K562 (cell line): ENCODE measurements around the gene LARP7. TPM values are rescaled to one million over a fixed set of nuclear protein-coding genes. Genes with fewer than 3 reads are reported as not detected.
A peak's percentile ranks its signal among the peaks of the same experiment; 100 is the strongest.

Experiments used
- BMI1 ChIP-seq: fragments of 150-350 bp; IDR thresholded peaks from 2 replicates; pipeline ENCODE4 v1.6.1; 2014; ENCODE audit warnings: low read length
- CUX1 ChIP-seq: fragments of 200-800 bp; sonication (Bioruptor generic); IDR thresholded peaks from 2 replicates; pipeline ENCODE4 v1.6.1; 2016; ENCODE audit warnings: missing genetic modification characterization, missing compliant biosample characterization
- E2F8 ChIP-seq: fragments of 450-650 bp; IDR thresholded peaks from 2 replicates; pipeline ENCODE4 v1.7.1; 2018; ENCODE audit warnings: mild to moderate bottlenecking, low read depth; ENCODE audit not compliant: partially characterized antibody
- MTA2 ChIP-seq: fragments of 450-650 bp; IDR thresholded peaks from 2 replicates; pipeline ENCODE4 v1.6.1; 2016; ENCODE audit warnings: low read depth
- PHF21A ChIP-seq: fragments of 450-650 bp; IDR thresholded peaks from 2 replicates; pipeline ENCODE4 v1.6.1; 2017; ENCODE audit warnings: low read depth, borderline replicate concordance
- REST ChIP-seq, 2 experiments: fragments of 450-650 bp; formaldehyde crosslinking in 1 of 2; IDR thresholded peaks; 2 replicates each; pipeline versions ENCODE4 v1.4.0 to v1.6.1; 2014 to 2020; ENCODE audit warnings: mild to moderate bottlenecking in 2 of 2, borderline replicate concordance in 1 of 2, low read depth in 1 of 2
- SMC3 ChIP-seq: conservative IDR thresholded peaks from 2 replicates; pipeline ENCODE4 v1.6.1; 2011; ENCODE audit warnings: low read depth, low read length, improper control_type of control experiment; ENCODE audit not compliant: insufficient read depth
- ZNF717 ChIP-seq: fragments of 250-450 bp; sonication (Bioruptor Pico); IDR thresholded peaks from 2 replicates; pipeline ENCODE4 v1.5.0; 2021
- polyA plus RNA-seq, 8 experiments: library from polyadenylated mRNA; depleted of rRNA in 4 of 8; stranded (reverse) in 5 of 8; unstranded in 3 of 8; fragments of >200 nt; fragmentation: Nextera tagmentation in 2 of 8; fragmentation: Illumina TruSeq in 1 of 8; extraction: Ambion mirVana in 2 of 8; extraction: Trizol in 1 of 8; gene quantifications; 2 replicates each; pipeline versions ENCODE4 v1.2.1 to v1.2.3, GENCODE V29; 2011 to 2014; ENCODE audit warnings: inconsistent platforms in 1 of 8, missing spikeins in 1 of 8
- total RNA-seq, 7 experiments: library from RNA; depleted of rRNA in 6 of 7; stranded (reverse); fragments of >200 nt in 6 of 7; fragmentation: Illumina TruSeq in 2 of 7; extraction: Trizol in 2 of 7; gene quantifications; 2 replicates each; pipeline versions ENCODE4 v1.2.1 to v1.2.3, GENCODE V29; 2011 to 2021; ENCODE audit warnings: low replicate concordance in 1 of 7

LARP7 gene
- total and polyA plus RNA-seq, 9 of the 15 experiments (the other 6 are each of a cell fraction or from before 2014, with no cell fraction given), result 30.1 to 76.9 (median 56.0) TPM

GRCh38 chr4:112636688-112637551, at the start of gene LARP7, which contains the start of gene ZGRF1 (continued):
- TF ChIP-seq REST (IDR thresholded peaks at IDR 0.05; ENCODE audit: borderline replicate concordance), result no peak
- TF ChIP-seq REST (CRISPR knock-in tag; IDR thresholded peaks at IDR 0.05; ENCODE audit: low read depth), result no peak
- TF ChIP-seq MTA2, result no peak
- peak; percentile 99 for TF ChIP-seq E2F8
- no peak for TF ChIP-seq CUX1
- TF ChIP-seq BMI1, result no peak
- no peak for TF ChIP-seq ZNF717
- TF ChIP-seq SMC3, result no peak
- 0 out of 2 replicates have a peak, but pooled peaks have one; percentile 47 for TF ChIP-seq PHF21A
